Hepatocyte (in vitro differentiated cells): ENCODE data around the gene MTMR3. TPM values are rescaled to one million over a fixed set of nuclear protein-coding genes. Genes with fewer than 3 reads are reported as not detected.
"Not testable (repeated sequence)": the region's sequence is repeated elsewhere in the genome, so short reads cannot be mapped to it uniquely, and the experiment has no call there.

Experiments used
- DNase-seq: peaks from one replicate; pipeline ENCODE4 v3.0.0-alpha.2; 2016; ENCODE audit warnings: low spot score
- H2AFZ ChIP-seq: fragments of 200-600 bp; sonication (generic); 2 replicates; pipeline ENCODE4 v1.6.0; 2016; ENCODE audit warnings: antibody characterized with exemption, mild to moderate bottlenecking
- H3K27ac ChIP-seq: fragments of 200-600 bp; sonication (generic); 2 replicates; pipeline ENCODE4 v1.5.1; 2016; ENCODE audit warnings: mild to moderate bottlenecking
- H3K27me3 ChIP-seq: fragments of 200-600 bp; sonication (generic); 2 replicates; pipeline ENCODE4 v1.6.1; 2016
- H3K36me3 ChIP-seq: fragments of 200-600 bp; sonication (generic); replicated peaks from 2 replicates; pipeline ENCODE4 v1.5.1; 2016; ENCODE audit warnings: low read depth; ENCODE audit not compliant: insufficient read depth
- H3K4me1 ChIP-seq: fragments of 200-600 bp; sonication (generic); 2 replicates; pipeline ENCODE4 v1.5.1; 2016; ENCODE audit warnings: mild to moderate bottlenecking, moderate library complexity; ENCODE audit not compliant: insufficient read depth
- H3K4me2 ChIP-seq: fragments of 200-600 bp; sonication (generic); 2 replicates; pipeline ENCODE4 v1.6.0; 2016
- H3K4me3 ChIP-seq: fragments of 200-600 bp; sonication (generic); 2 replicates; pipeline ENCODE4 v1.5.1; 2016; ENCODE audit warnings: mild to moderate bottlenecking
- H3K79me2 ChIP-seq: fragments of 200-600 bp; sonication (generic); 2 replicates; pipeline ENCODE4 v1.6.0; 2017; ENCODE audit warnings: mild to moderate bottlenecking
- H3K9me2 ChIP-seq: fragments of 200-600 bp; sonication (generic); replicated peaks from 2 replicates; pipeline ENCODE4 v1.6.0; 2017; ENCODE audit warnings: mild to moderate bottlenecking; ENCODE audit not compliant: insufficient read depth
- H3K9me3 ChIP-seq: fragments of 200-600 bp; sonication (generic); 2 replicates; pipeline ENCODE4 v1.5.1; 2016; ENCODE audit warnings: low read depth, mild to moderate bottlenecking
- H4K20me1 ChIP-seq: fragments of 200-600 bp; sonication (generic); 2 replicates; pipeline ENCODE4 v1.6.0; 2016; ENCODE audit warnings: mild to moderate bottlenecking; ENCODE audit not compliant: insufficient read depth, poor library complexity, severe bottlenecking
- CTCF ChIP-seq: fragments of 200-600 bp; sonication (generic); IDR thresholded peaks from 2 replicates; pipeline ENCODE4 v1.5.1; 2016; ENCODE audit warnings: antibody characterized with exemption, mild to moderate bottlenecking; ENCODE audit not compliant: poor library complexity
- EZH2 ChIP-seq: fragments of 200-600 bp; sonication (generic); IDR thresholded peaks from 2 replicates; pipeline ENCODE4 v1.6.1; 2016; ENCODE audit warnings: antibody characterized with exemption, mild to moderate bottlenecking, borderline replicate concordance
- EZH2phosphoT487 ChIP-seq: fragments of 200-600 bp; sonication (generic); IDR thresholded peaks from one replicate; pipeline ENCODE4 v1.6.1; 2018; ENCODE audit warnings: antibody characterized with exemption, mild to moderate bottlenecking, low read depth, moderate library complexity; ENCODE audit not compliant: unreplicated experiment, severe bottlenecking
- WGBS: methylation state at CpG from one replicate; pipeline ENCODE4 v1.1.6; 2016; ENCODE audit warnings: low lambda C conversion rate; ENCODE audit errors: missing lambda C conversion rate; 5-methylcytosine and 5-hydroxymethylcytosine counted together
- polyA plus RNA-seq: library from polyadenylated mRNA; unstranded; fragments of >200 nt; fragmentation: Nextera tagmentation; extraction: Ambion mirVana; gene quantifications from 2 replicates; pipeline ENCODE4 v1.2.1, GENCODE V29; 2016
- total RNA-seq: library from RNA; depleted of rRNA; stranded (reverse); fragments of >200 nt; gene quantifications from 2 replicates; pipeline ENCODE4 v1.2.3, GENCODE V29; 2014

MTMR3 gene
- total and polyA plus RNA-seq, 2 experiments from 2014 or later: 16.2 to 42.7 TPM

GRCh38 chr22:30057375-30057774 is 174.4 kb downstream of the MTMR3 start:
- no peak for TF ChIP-seq EZH2phosphoT487

GRCh38 chr22:30059346-30060020 is 176.5 kb downstream of the MTMR3 start:
- not testable (repeated sequence) for H3K27me3 ChIP-seq, H3K4me3 ChIP-seq, H3K79me2 ChIP-seq, DNase-seq, H4K20me1 ChIP-seq, H3K4me1 ChIP-seq, H3K27ac ChIP-seq, H3K4me2 ChIP-seq, H3K9me3 ChIP-seq, H3K9me2 ChIP-seq, H3K36me3 ChIP-seq, H2AFZ ChIP-seq
- WGBS: 90% methylated on average over 10 of the region's 22 CpGs

More at GRCh38 chr22:30057375-30057774, 174.4 kb downstream of the MTMR3 start:
- Histone ChIP-seq H3K9me2 (no peaks in the 10 kb centered on the region), H3K4me2 (no peak overlapping the region), H3K4me3 (no peak overlapping the region), H3K9me3 (no peaks in the 10 kb centered on the region), H3K27me3 (no peaks in the 10 kb centered on the region), H3K36me3 (no peaks in the 10 kb centered on the region), H4K20me1 (no peaks in the 10 kb centered on the region), H3K27ac (no peak overlapping the region), H2AFZ (no peak overlapping the region), H3K4me1 (peaks cover 8% of the 10 kb centered on the region), H3K79me2 (no peaks in the 10 kb centered on the region)
- DNase-seq: no peak
- WGBS: 100% methylated on average over 1 of the region's 1 CpG

GRCh38 chr22:30061094-30061493 is 178.1 kb downstream of the MTMR3 start:
- not testable (repeated sequence) for H3K27me3 ChIP-seq, H3K4me3 ChIP-seq, H3K9me3 ChIP-seq, H3K9me2 ChIP-seq, H3K36me3 ChIP-seq, H3K4me2 ChIP-seq, H3K4me1 ChIP-seq, H2AFZ ChIP-seq, H4K20me1 ChIP-seq, H3K79me2 ChIP-seq, DNase-seq
- WGBS: 81% methylated on average over 6 of the region's 6 CpGs
- H3K27ac ChIP-seq: peak overlapping the region; percentile 38

GRCh38 chr22:30062259-30062658 is 179.3 kb downstream of the MTMR3 start:
- 56% methylated on average over 3 of the region's 3 CpGs for WGBS
- no peaks in the 10 kb centered on the region for H3K9me3 ChIP-seq
- TF ChIP-seq EZH2 (no peak), EZH2phosphoT487 (no peak), CTCF (no peak)
- H3K79me2 ChIP-seq: no peaks in the 10 kb centered on the region
- H3K4me3 ChIP-seq: no peak overlapping the region
- no peak for DNase-seq
- H3K27ac ChIP-seq: peak overlapping the region; percentile 38
- H3K36me3 ChIP-seq: no peaks in the 10 kb centered on the region
- H3K4me2 ChIP-seq: no peak overlapping the region
- H3K4me1 ChIP-seq: no peaks in the 10 kb centered on the region
- H2AFZ ChIP-seq: no peak overlapping the region
- no peaks in the 10 kb centered on the region for H3K27me3 ChIP-seq
- no peaks in the 10 kb centered on the region for H4K20me1 ChIP-seq
- H3K9me2 ChIP-seq: no peaks in the 10 kb centered on the region

GRCh38 chr22:30062950-30063349 is 180.0 kb downstream of the MTMR3 start:
- Histone ChIP-seq H3K4me2 (no peak overlapping the region), H3K79me2 (no peaks in the 10 kb centered on the region), H3K9me3 (no peaks in the 10 kb centered on the region), H3K36me3 (no peaks in the 10 kb centered on the region), H3K27me3 (no peaks in the 10 kb centered on the region), H3K4me1 (no peaks in the 10 kb centered on the region), H3K9me2 (no peaks in the 10 kb centered on the region), H4K20me1 (no peaks in the 10 kb centered on the region), H2AFZ (no peak overlapping the region), H3K4me3 (no peak overlapping the region), H3K27ac (peak overlapping the region; percentile 46)
- TF ChIP-seq CTCF (no peak), EZH2 (no peak), EZH2phosphoT487 (no peak)
- no peak for DNase-seq
- 68% methylated on average over 1 of the region's 1 CpG for WGBS
